GM13976 (cell line): ENCODE results near the gene TRIM32.
A peak's percentile ranks its signal among the peaks of the same experiment; 100 is the strongest.

Experiments used
- DNase-seq: peaks from one replicate; pipeline ENCODE4 v3.0.0; 2012; ENCODE audit warnings: low spot score
- in situ Hi-C: fragments of 300-500 bp; cut with MboI; formaldehyde crosslinking; loops from one replicate; pipeline ENCODE4 v1.12.0; 2022; ENCODE audit warnings: low sequenced_read_pairs, mixed read lengths, inconsistent platforms; ENCODE audit not compliant: unreplicated experiment
- TF ChIP-seq, protein P1 (sequence below): IDR thresholded peaks from 2 replicates; pipeline ENCODE4 v1.5.1; 2012; ENCODE audit warnings: borderline replicate concordance, mild to moderate bottlenecking; ENCODE audit not compliant: insufficient read depth; ENCODE audit errors: extremely low read depth, missing control alignments, control extremely low read depth

Gene TRIM32

DNA sequence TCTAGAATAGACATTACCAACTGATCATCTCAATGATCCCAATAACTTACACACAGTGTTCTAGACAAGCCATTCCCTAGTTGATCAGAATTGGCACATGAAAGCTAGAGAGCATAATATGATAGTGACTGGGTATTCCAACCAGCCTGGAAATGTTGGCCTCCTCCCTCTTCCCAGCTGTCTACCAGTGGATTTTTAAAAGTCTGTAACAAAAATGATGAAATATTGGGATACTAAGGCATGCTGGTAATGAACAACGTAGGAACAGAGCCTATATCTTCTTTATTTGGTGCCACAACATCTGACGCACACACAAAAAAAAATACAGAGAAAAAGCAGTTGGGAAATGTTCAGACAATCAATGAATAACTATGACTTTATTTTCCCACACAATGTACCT lies 34.8 kb downstream of the TRIM32 start:
- DNase-seq = no peak
- in situ Hi-C loops = no loop called here
- TF ChIP-seq, protein P1, sequence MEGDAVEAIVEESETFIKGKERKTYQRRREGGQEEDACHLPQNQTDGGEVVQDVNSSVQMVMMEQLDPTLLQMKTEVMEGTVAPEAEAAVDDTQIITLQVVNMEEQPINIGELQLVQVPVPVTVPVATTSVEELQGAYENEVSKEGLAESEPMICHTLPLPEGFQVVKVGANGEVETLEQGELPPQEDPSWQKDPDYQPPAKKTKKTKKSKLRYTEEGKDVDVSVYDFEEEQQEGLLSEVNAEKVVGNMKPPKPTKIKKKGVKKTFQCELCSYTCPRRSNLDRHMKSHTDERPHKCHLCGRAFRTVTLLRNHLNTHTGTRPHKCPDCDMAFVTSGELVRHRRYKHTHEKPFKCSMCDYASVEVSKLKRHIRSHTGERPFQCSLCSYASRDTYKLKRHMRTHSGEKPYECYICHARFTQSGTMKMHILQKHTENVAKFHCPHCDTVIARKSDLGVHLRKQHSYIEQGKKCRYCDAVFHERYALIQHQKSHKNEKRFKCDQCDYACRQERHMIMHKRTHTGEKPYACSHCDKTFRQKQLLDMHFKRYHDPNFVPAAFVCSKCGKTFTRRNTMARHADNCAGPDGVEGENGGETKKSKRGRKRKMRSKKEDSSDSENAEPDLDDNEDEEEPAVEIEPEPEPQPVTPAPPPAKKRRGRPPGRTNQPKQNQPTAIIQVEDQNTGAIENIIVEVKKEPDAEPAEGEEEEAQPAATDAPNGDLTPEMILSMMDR = no peak

DNA sequence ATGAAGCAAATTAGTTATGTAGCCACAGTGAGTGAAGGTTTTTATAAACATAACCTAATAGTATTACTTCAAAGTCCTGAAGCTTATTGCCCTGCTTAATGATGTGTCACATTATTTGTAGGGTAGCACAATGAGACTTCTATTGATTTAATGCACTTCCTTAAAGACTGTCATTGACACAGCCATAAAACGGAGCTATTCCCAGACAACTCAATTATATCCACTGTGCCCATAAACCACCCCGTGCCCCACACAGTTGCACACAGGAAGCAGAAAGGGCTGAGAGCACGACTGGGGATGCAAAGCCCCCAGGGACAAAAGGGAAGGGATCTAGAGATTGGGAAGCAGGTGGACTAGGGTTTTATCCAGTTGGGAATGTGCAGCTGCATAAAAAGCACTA lies 37.0 kb downstream of the TRIM32 start:
- TF ChIP-seq, protein P1 = no peak
- DNase-seq = no peak
- in situ Hi-C loops = no loop called here

DNA sequence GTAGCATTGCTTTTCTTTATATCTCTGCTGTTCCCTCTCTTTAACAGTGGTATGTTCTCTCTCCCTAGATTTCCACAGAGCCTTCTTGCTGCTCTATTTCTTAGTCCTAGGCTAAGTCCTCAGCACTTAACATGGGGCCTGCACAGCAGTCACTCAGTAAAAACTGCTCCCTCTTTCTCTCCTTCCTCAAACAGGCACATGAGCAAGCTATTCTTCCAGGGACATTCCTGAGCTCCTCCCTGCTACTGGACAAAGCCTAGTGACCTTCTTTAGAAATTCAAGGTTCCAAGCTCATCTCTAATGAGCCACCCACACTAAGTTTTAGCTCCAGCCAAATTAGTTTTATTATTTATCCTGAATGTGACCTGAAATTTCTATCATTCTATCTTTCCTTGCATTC lies 39.5 kb downstream of the TRIM32 start:
- no peak for DNase-seq
- TF ChIP-seq, protein P1 = no peak
- in situ Hi-C loops = loop anchor here (25.0 kb wide), 1 partner anchor 686 kb away; the partner anchor contains the start of gene ASTN2

DNA sequence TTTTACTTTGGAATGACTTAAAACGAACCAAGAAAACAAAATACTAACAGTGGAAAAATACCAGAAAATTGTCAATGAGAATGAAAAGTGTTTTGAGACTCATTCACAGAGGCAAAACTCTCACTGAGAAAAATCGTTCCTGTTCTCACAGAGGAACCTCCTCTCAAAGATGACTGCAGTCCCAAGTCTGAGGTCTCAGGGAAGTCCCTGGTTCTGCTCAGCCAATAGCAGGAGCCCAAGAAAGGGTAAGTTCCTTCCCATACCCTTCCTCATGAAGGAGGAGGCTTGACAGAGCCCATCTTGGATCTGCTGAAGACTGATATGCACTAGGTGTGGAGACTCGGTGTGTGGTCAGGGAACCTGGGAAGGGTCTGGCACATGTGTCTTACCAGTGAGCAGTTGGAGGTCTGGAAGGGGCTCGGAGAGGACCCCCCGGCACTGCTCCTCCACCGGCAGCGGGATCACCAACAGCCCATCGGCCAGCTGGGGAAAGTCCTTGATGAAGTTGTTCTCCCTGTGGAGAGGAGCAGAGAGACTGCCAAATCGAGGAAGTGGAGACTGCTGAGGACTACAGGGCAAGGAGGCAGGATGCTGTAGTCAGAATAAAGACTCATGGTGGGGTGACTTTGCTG lies 46.0 kb downstream of the TRIM32 start:
- TF ChIP-seq, protein P1 = no peak
- DNase-seq = peak; percentile 58
- in situ Hi-C loops = loop anchor here (25.0 kb wide), 1 partner anchor 679 kb away; the partner anchor contains the start of gene ASTN2

DNA sequence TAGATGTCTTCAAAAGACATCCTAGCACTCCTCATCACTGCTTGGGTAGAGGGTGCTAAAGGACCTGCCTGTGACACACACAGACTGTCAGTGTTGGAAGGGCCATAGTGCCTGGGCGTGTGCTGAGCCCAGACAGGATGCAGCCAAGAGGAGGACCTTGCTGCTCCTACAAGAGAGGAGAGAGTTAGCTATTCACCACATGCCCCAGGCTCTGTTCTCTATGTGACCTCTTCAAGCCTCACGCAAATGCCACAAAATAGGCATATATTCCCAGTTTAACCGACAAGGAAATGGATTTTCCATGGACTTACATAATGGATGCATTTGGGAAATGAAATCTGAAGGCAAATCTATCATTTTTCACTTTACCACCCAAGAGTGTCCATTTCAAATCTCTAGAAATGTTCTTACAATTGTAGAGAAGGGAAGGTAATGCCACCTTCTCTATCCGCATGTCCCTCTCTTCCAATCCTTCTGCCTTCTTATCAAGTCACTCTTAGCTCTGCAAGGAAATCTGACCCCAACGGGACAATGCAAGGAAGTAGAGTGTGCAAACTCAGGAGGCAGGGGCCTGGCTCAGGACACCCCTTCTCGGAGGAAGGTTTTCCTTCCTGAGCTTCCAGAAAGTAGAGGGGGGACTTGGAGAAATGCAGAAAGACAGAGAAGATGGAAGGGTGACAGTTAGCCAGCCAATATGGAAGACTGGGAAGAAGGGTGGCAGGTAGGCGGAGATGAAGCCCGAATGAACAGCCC lies 49.5 kb downstream of the TRIM32 start:
- TF ChIP-seq, protein P1 = no peak
- in situ Hi-C loops = loop anchor here (25.0 kb wide), 1 partner anchor 676 kb away; the partner anchor contains the start of gene ASTN2
- no peak for DNase-seq

DNA sequence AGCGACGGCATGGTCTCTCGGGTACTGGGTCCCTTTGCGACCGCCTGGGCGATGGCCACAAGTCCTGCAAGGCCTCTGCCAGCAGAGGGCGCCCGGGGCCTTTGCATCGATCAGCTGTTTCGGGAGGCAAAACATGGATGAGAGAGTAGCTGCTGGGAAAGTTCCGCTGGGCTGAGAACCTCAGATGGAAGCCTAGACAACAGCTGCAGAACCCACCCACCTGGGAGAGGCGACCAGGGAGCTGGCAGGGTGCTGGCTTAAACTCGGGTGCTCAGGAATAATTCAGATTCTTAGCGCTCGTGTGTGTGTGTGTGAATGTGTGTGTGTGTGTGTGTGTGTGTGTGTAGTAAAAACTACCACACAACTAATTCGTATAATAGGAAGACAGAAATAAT lies 50.0 kb downstream of the TRIM32 start:
- in situ Hi-C loops = loop anchor here (25.0 kb wide), 1 partner anchor 675 kb away; the partner anchor contains the start of gene ASTN2
- peak; percentile 86 for DNase-seq
- TF ChIP-seq, protein P1 = peak; percentile 92
